IMR-90 (cell line): Measurements from ENCODE around the gene TSSK2. TPM values are rescaled to one million over a fixed set of nuclear protein-coding genes. Genes with fewer than 3 reads are reported as not detected.

Source experiments
- ATAC-seq: fragments of 200-7000 bp; cut with Tn5 transposase; 2 replicates; pipeline ENCODE4 v1.9.1; 2020; ENCODE audit warnings: low read depth, mild to moderate bottlenecking, moderate library complexity
- BruUV-seq: library from RNA; stranded (reverse); fragments of 400-500 nt; replicated peaks from 2 replicates; lab custom pipeline; 2021; lab: Mats Ljungman, UMichigan
- CTCF ChIA-PET: fragments of 300-600 bp; formaldehyde crosslinking; extraction: SDS; loops from one replicate; lab custom pipeline; 2021; ENCODE audit warnings: antibody characterized with exemption; lab: Yijun Ruan, JAX
- POLR2A ChIA-PET: fragments of 300-600 bp; sonication (Branson Sonifier 250); formaldehyde crosslinking; loops from one replicate; lab custom pipeline; 2022; ENCODE audit warnings: antibody characterized with exemption; ENCODE audit not compliant: unreplicated experiment; lab: Charles Lee
- DNase-seq: peaks from one replicate; pipeline ENCODE4 v3.0.0; 2013
- H2AFZ ChIP-seq: replicated peaks from 2 replicates; pipeline ENCODE3; 2013; ENCODE audit warnings: low read length, mild to moderate bottlenecking; ENCODE audit not compliant: poor library complexity
- H2AK5ac ChIP-seq: 2 replicates; pipeline ENCODE4 v1.6.1; 2013; ENCODE audit warnings: low read depth, low read length, inconsistent platforms
- H2AK9ac ChIP-seq: replicated peaks from 2 replicates; pipeline ENCODE3; 2013; ENCODE audit warnings: mild to moderate bottlenecking, low read depth, low read length, moderate library complexity; ENCODE audit not compliant: poor library complexity
- H2BK120ac ChIP-seq: 2 replicates; pipeline ENCODE4 v1.6.1; 2013; ENCODE audit warnings: low read depth, low read length, inconsistent platforms
- H2BK15ac ChIP-seq: 3 replicates; pipeline ENCODE4 v1.6.1; 2013; ENCODE audit warnings: low read depth, low read length, inconsistent platforms
- H2BK20ac ChIP-seq: 2 replicates; pipeline ENCODE4 v1.6.1; 2013; ENCODE audit warnings: low read depth, mild to moderate bottlenecking, inconsistent platforms, low read length, moderate library complexity
- H2BK5ac ChIP-seq: 2 replicates; pipeline ENCODE4 v1.6.1; 2013; ENCODE audit warnings: mild to moderate bottlenecking, low read depth, low read length, inconsistent platforms; ENCODE audit not compliant: poor library complexity, severe bottlenecking
- H3K14ac ChIP-seq: replicated peaks from 2 replicates; pipeline ENCODE4 v1.6.1; 2013; ENCODE audit warnings: low read depth, low read length, inconsistent platforms
- H3K18ac ChIP-seq: 2 replicates; pipeline ENCODE4 v1.6.1; 2013; ENCODE audit warnings: low read depth, low read length, control low read depth
- H3K23ac ChIP-seq: 2 replicates; pipeline ENCODE4 v1.6.1; 2013; ENCODE audit warnings: low read depth, low read length, inconsistent platforms
- H3K27ac ChIP-seq: 2 replicates; pipeline ENCODE4 v1.5.1; 2013; ENCODE audit warnings: mild to moderate bottlenecking, control low read depth, low read length; ENCODE audit not compliant: insufficient read depth
- H3K27me3 ChIP-seq: 2 replicates; pipeline ENCODE4 v1.6.1; 2013; ENCODE audit warnings: low read length; ENCODE audit not compliant: control insufficient read depth, insufficient read depth
- H3K36me3 ChIP-seq: 2 replicates; pipeline ENCODE4 v1.6.1; 2013; ENCODE audit warnings: low read length, mixed read lengths; ENCODE audit not compliant: control insufficient read depth, insufficient read depth
- H3K4ac ChIP-seq: 2 replicates; pipeline ENCODE4 v1.6.1; 2013; ENCODE audit warnings: low read depth, low read length, inconsistent platforms
- H3K4me1 ChIP-seq: 2 replicates; pipeline ENCODE4 v1.6.1; 2013; ENCODE audit warnings: low read length, mixed read lengths; ENCODE audit not compliant: control insufficient read depth, insufficient read depth
- H3K4me2 ChIP-seq: 2 replicates; pipeline ENCODE4 v1.6.1; 2013; ENCODE audit warnings: low read depth, mild to moderate bottlenecking, control low read depth, low read length, moderate library complexity
- H3K4me3 ChIP-seq: 2 replicates; pipeline ENCODE4 v1.5.1; 2013; ENCODE audit warnings: low read depth, mild to moderate bottlenecking, control low read depth, low read length, moderate library complexity; ENCODE audit not compliant: insufficient read depth
- H3K56ac ChIP-seq: 2 replicates; pipeline ENCODE4 v1.6.1; 2013; ENCODE audit warnings: low read length, inconsistent platforms; ENCODE audit not compliant: insufficient read depth; ENCODE audit errors: extremely low read depth
- H3K79me1 ChIP-seq, 2 experiments: 2 replicates each; pipeline ENCODE4 v1.6.1; 2013; ENCODE audit warnings: low read length in 2 of 2, inconsistent platforms in 1 of 2, low read depth in 1 of 2
- H3K9ac ChIP-seq: 2 replicates; pipeline ENCODE4 v1.6.1; 2013; ENCODE audit warnings: low read depth, low read length, control low read depth
- H3K9me1 ChIP-seq: 2 replicates; pipeline ENCODE4 v1.6.1; 2013; ENCODE audit warnings: low read length, inconsistent platforms; ENCODE audit not compliant: insufficient read depth
- H3K9me3 ChIP-seq: 2 replicates; pipeline ENCODE4 v1.6.1; 2013; ENCODE audit warnings: low read length; ENCODE audit not compliant: control insufficient read depth, insufficient read depth
- H4K20me1 ChIP-seq: 2 replicates; pipeline ENCODE4 v1.6.1; 2013; ENCODE audit warnings: low read length, inconsistent platforms; ENCODE audit not compliant: insufficient read depth
- H4K5ac ChIP-seq: 2 replicates; pipeline ENCODE4 v1.6.1; 2013; ENCODE audit warnings: mild to moderate bottlenecking, low read depth, low read length, control low read depth
- H4K8ac ChIP-seq, 2 experiments: 2 replicates each; pipeline ENCODE4 v1.6.1; 2013; ENCODE audit warnings: low read depth in 2 of 2, low read length in 2 of 2, control low read depth in 1 of 2, inconsistent platforms in 1 of 2
- H4K91ac ChIP-seq: 2 replicates; pipeline ENCODE4 v1.6.1; 2013; ENCODE audit warnings: low read depth, low read length, inconsistent platforms; ENCODE audit not compliant: insufficient read depth
- BHLHE40 ChIP-seq: fragments of 150-350 bp; IDR thresholded peaks from 2 replicates; pipeline ENCODE4 v1.6.1; 2016; ENCODE audit warnings: mild to moderate bottlenecking, low read depth, low read length
- CEBPB ChIP-seq: IDR thresholded peaks from 2 replicates; pipeline ENCODE4 v1.6.1; 2012; ENCODE audit warnings: low read depth, low read length, improper control_type of control experiment
- CHD1 ChIP-seq: IDR thresholded peaks from 2 replicates; pipeline ENCODE4 v1.6.1; 2012; ENCODE audit warnings: low read depth, low read length, improper control_type of control experiment
- FOS ChIP-seq: fragments of 150-350 bp; IDR thresholded peaks from 2 replicates; pipeline ENCODE4 v1.6.1; 2016; ENCODE audit warnings: low read depth, low read length
- MAFK ChIP-seq: IDR thresholded peaks from 2 replicates; pipeline ENCODE4 v1.6.1; 2012; ENCODE audit warnings: low read depth, low read length, improper control_type of control experiment
- MAZ ChIP-seq: IDR thresholded peaks from 2 replicates; pipeline ENCODE4 v1.6.1; 2012; ENCODE audit warnings: low read depth, mild to moderate bottlenecking, low read length, improper control_type of control experiment, moderate library complexity, borderline replicate concordance
- MXI1 ChIP-seq: IDR thresholded peaks from 2 replicates; pipeline ENCODE4 v1.6.1; 2012; ENCODE audit warnings: low read depth, mild to moderate bottlenecking, low read length, moderate library complexity, borderline replicate concordance
- NFE2L2 ChIP-seq: fragments of 150-350 bp; IDR thresholded peaks from 2 replicates; pipeline ENCODE4 v1.6.1; 2016; ENCODE audit warnings: low read depth, mild to moderate bottlenecking, low read length
- POLR2A ChIP-seq: IDR thresholded peaks from 2 replicates; pipeline ENCODE4 v1.6.1; 2012; ENCODE audit warnings: mild to moderate bottlenecking, low read depth, low read length
- RAD21 ChIP-seq: IDR thresholded peaks from 2 replicates; pipeline ENCODE4 v1.6.1; 2012; ENCODE audit warnings: low read length, improper control_type of control experiment
- RCOR1 ChIP-seq: IDR thresholded peaks from 2 replicates; pipeline ENCODE4 v1.6.1; 2012; ENCODE audit warnings: mild to moderate bottlenecking, low read length, improper control_type of control experiment; ENCODE audit not compliant: insufficient replicate concordance
- RFX5 ChIP-seq: IDR thresholded peaks from 2 replicates; pipeline ENCODE4 v1.8.0; 2012; ENCODE audit warnings: low read depth, mild to moderate bottlenecking, low read length, moderate library complexity
- SMC3 ChIP-seq: fragments of 150-350 bp; IDR thresholded peaks from 2 replicates; pipeline ENCODE4 v1.6.1; 2016; ENCODE audit warnings: low read depth, mild to moderate bottlenecking, antibody characterized with exemption, low read length, moderate library complexity
- WGBS, 2 experiments: methylation state at CpG; one replicate each; pipeline versions ENCODE4 v1.1.5 to v1.1.7; 2013; ENCODE audit warnings: missing lambda C conversion rate in 2 of 2; ENCODE audit not compliant: insufficient read length in 1 of 2; ENCODE audit errors: extremely low coverage in 2 of 2; 5-methylcytosine and 5-hydroxymethylcytosine counted together
- dilution Hi-C: fragments of 300-500 bp; cut with HindIII; formaldehyde crosslinking; loops from one replicate; pipeline ENCODE4 v1.14.3; 2018; ENCODE audit warnings: low sequenced_read_pairs; ENCODE audit not compliant: unreplicated experiment
- in situ Hi-C: fragments of 300-500 bp; cut with MboI; formaldehyde crosslinking; loops from 3 replicates; pipeline ENCODE4 v1.14.3; 2019; ENCODE audit warnings: low sequenced_read_pairs, inconsistent platforms, mixed read lengths
- intact Hi-C: fragments of 100-400 bp; cut with micrococcal nuclease; formaldehyde crosslinking; loops from 2 replicates; pipeline ENCODE4 v1.10.0; 2022
- polyA plus RNA-seq, 3 experiments: library from polyadenylated mRNA; depleted of rRNA; stranded (reverse); fragments of >200 nt; gene quantifications; 2 replicates each; pipeline ENCODE4 v1.2.3, GENCODE V29; 2012; ENCODE audit warnings: low replicate concordance in 1 of 3
- total RNA-seq: library from RNA; depleted of rRNA; stranded (reverse); fragments of >200 nt; gene quantifications from 2 replicates; pipeline ENCODE4 v1.2.3, GENCODE V29; 2012
- TF ChIP-seq, protein P1 (sequence below): fragments of 150-350 bp; IDR thresholded peaks from 2 replicates; pipeline ENCODE4 v1.6.1; 2017; ENCODE audit warnings: mild to moderate bottlenecking, antibody characterized with exemption, low read length, low read depth
- TF ChIP-seq, protein P2 (sequence below): fragments of 150-350 bp; IDR thresholded peaks from 2 replicates; pipeline ENCODE4 v1.6.1; 2016; ENCODE audit warnings: low read depth, mild to moderate bottlenecking, low read length, moderate library complexity, borderline replicate concordance
- TF ChIP-seq, protein P3 (sequence below): conservative IDR thresholded peaks from 2 replicates; pipeline ENCODE4 v1.5.1; 2012; ENCODE audit warnings: mild to moderate bottlenecking, low read depth, low read length, improper control_type of control experiment

TSSK2 gene
- total and polyA plus RNA-seq, 2 of the 4 experiments (the other 2 are of a cell fraction): not detected

DNA sequence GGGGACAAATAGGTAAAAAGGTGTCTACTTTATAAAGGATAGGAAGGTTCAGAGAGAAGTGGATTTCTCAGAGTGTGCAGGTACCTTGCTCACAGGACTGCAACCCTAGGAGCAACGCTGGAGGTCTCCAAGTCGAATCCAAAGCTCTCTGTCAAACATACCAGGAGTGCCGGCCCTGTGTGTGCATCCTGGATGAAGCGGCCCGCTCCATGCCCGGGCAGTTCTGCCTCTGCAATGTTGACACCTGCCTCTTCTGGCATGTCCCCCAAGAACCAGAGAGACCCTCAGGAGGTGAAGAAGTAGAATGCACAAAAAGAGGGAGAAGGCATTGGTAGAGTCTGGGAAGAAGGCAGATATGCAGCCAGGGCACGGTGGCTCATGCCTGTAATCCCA lies 3.1 kb upstream of the TSSK2 start:
- Histone ChIP-seq H3K14ac (no peak overlapping the region), H3K56ac (no peak overlapping the region), H3K9me3 (no peaks in the 10 kb centered on the region), H3K4me1 (peaks cover under 1% of the 10 kb centered on the region), H3K36me3 (peaks cover 14% of the 10 kb centered on the region), H4K20me1 (no peaks in the 10 kb centered on the region), H2BK15ac (no peak overlapping the region), H3K4me2 (no peak overlapping the region), H2AK9ac (no peak overlapping the region), H3K18ac (no peak overlapping the region), H2BK120ac (no peak overlapping the region), H2AK5ac (no peak overlapping the region), H3K9me1 (peaks cover 3% of the 10 kb centered on the region; the same call in 1 of the 2 replicates), H4K5ac (no peak overlapping the region), H3K27ac (no peak overlapping the region), H2BK5ac (no peak overlapping the region), H4K8ac (no peak overlapping the region), H2AFZ (no peak overlapping the region), H3K23ac (no peak overlapping the region), H3K79me1 (no peaks in the 10 kb centered on the region), H3K4ac (no peak overlapping the region), H3K27me3 (no peaks in the 10 kb centered on the region), H3K4me3 (no peak overlapping the region), H2BK20ac (no peak overlapping the region), H3K9ac (no peak overlapping the region), H4K91ac (no peak overlapping the region)
- DNase-seq: no peak
- TF ChIP-seq MXI1: no peak
- no peak for TF ChIP-seq RAD21
- TF ChIP-seq NFE2L2: no peak
- TF ChIP-seq BHLHE40: no peak
- TF ChIP-seq, protein P1, sequence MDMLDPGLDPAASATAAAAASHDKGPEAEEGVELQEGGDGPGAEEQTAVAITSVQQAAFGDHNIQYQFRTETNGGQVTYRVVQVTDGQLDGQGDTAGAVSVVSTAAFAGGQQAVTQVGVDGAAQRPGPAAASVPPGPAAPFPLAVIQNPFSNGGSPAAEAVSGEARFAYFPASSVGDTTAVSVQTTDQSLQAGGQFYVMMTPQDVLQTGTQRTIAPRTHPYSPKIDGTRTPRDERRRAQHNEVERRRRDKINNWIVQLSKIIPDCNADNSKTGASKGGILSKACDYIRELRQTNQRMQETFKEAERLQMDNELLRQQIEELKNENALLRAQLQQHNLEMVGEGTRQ: no peak
- no peak for TF ChIP-seq MAZ
- no peak for TF ChIP-seq RCOR1
- no peak for TF ChIP-seq POLR2A
- TF ChIP-seq RFX5: no peak
- TF ChIP-seq FOS: no peak
- TF ChIP-seq MAFK: no peak
- TF ChIP-seq, protein P2, sequence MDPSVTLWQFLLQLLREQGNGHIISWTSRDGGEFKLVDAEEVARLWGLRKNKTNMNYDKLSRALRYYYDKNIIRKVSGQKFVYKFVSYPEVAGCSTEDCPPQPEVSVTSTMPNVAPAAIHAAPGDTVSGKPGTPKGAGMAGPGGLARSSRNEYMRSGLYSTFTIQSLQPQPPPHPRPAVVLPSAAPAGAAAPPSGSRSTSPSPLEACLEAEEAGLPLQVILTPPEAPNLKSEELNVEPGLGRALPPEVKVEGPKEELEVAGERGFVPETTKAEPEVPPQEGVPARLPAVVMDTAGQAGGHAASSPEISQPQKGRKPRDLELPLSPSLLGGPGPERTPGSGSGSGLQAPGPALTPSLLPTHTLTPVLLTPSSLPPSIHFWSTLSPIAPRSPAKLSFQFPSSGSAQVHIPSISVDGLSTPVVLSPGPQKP: no peak
- TF ChIP-seq CHD1: no peak
- no peak for TF ChIP-seq CEBPB
- TF ChIP-seq, protein P3, sequence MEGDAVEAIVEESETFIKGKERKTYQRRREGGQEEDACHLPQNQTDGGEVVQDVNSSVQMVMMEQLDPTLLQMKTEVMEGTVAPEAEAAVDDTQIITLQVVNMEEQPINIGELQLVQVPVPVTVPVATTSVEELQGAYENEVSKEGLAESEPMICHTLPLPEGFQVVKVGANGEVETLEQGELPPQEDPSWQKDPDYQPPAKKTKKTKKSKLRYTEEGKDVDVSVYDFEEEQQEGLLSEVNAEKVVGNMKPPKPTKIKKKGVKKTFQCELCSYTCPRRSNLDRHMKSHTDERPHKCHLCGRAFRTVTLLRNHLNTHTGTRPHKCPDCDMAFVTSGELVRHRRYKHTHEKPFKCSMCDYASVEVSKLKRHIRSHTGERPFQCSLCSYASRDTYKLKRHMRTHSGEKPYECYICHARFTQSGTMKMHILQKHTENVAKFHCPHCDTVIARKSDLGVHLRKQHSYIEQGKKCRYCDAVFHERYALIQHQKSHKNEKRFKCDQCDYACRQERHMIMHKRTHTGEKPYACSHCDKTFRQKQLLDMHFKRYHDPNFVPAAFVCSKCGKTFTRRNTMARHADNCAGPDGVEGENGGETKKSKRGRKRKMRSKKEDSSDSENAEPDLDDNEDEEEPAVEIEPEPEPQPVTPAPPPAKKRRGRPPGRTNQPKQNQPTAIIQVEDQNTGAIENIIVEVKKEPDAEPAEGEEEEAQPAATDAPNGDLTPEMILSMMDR: no peak
- no peak for TF ChIP-seq SMC3
- dilution Hi-C loops (no loop called here), intact Hi-C loops (no loop called here), in situ Hi-C loops (no loop called here)
- BruUV-seq: no TSS peak
- CTCF ChIA-PET: no interaction called here
- no CpG with 5 or more reads among the region's 7 CpGs for WGBS, 2 experiments
- POLR2A ChIA-PET: no interaction called here
- no peak for ATAC-seq
